Measurements from ENCODE around the gene TAMM41.
"Not testable (repeated sequence)": the region's sequence is repeated elsewhere in the genome, so short reads cannot be mapped to it uniquely, and the experiment has no call there.

TAMM41 gene

GRCh38 chr3:11846281-11847266 lies at the start of gene TAMM41:
TAMM41 (minus strand) TSS chr3:11846885; CDS start chr3:11846636, 249 bp downstream.
- TF ChIP-seq TARDBP (IDR thresholded peaks at IDR 0.05) = peak; percentile 87
- TF ChIP-seq ELF4 (IDR thresholded peaks at IDR 0.05) = peak; percentile 16; the same call in 1 of the 2 replicates
- peak; percentile 72 for TF ChIP-seq L3MBTL2 (conservative IDR thresholded peaks at IDR 0.05)
- no peak for TF ChIP-seq NFRKB (IDR thresholded peaks at IDR 0.05)
- no peak for TF ChIP-seq LEF1 (IDR thresholded peaks at IDR 0.05; ENCODE audit: borderline replicate concordance)
- TF ChIP-seq ARNT (IDR thresholded peaks at IDR 0.05) = no peak
- CTCF ChIA-PET = interaction anchor here (0.8 kb wide), 1 partner anchor 190 kb away, joined by 3 read pairs; no protein-coding TSS in a partner anchor
- POLR2A ChIA-PET = interaction anchor here (0.5 to 1.3 kb wide), 9 partner anchors 9 to 337 kb away, joined by 3 to 6 read pairs (median 3); no protein-coding TSS in a partner anchor
- DNase-seq (ENCODE audit: extremely low spot score) = peak; percentile 92

DNA sequence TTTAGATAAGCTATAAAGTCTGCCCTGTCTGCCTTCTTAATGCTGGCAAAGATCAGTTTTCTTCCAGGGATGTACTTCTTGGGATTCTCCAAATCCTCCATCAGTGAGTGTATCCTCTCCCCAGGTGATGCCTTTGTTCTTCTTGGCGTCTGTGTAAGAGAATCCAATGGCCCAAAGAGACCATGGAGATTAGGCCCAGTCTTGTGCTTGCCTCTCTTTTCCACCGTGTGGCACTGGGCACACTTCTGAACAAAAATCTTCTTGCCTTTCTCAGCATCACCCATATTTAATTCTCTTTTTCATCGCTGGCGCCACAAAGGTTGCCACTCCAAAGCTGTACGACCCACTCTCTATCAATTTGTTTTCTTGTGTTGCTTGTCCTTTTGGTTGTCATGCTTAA lies 32.2 kb upstream of the TAMM41 start:
- DNase-seq (ENCODE audit: extremely low spot score) = no peak
- ChIA-PET CTCF (interaction anchor here (0.6 kb wide), 1 partner anchor 177 kb away, joined by 3 read pairs; no protein-coding TSS in a partner anchor), POLR2A (no interaction called here)
- no peak for TF ChIP-seq ZNF384 (IDR thresholded peaks at IDR 0.05)
- no peak for TF ChIP-seq ARNT (IDR thresholded peaks at IDR 0.05)
- TF ChIP-seq, protein P1, sequence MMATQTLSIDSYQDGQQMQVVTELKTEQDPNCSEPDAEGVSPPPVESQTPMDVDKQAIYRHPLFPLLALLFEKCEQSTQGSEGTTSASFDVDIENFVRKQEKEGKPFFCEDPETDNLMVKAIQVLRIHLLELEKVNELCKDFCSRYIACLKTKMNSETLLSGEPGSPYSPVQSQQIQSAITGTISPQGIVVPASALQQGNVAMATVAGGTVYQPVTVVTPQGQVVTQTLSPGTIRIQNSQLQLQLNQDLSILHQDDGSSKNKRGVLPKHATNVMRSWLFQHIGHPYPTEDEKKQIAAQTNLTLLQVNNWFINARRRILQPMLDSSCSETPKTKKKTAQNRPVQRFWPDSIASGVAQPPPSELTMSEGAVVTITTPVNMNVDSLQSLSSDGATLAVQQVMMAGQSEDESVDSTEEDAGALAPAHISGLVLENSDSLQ (IDR thresholded peaks at IDR 0.05) = no peak

DNA sequence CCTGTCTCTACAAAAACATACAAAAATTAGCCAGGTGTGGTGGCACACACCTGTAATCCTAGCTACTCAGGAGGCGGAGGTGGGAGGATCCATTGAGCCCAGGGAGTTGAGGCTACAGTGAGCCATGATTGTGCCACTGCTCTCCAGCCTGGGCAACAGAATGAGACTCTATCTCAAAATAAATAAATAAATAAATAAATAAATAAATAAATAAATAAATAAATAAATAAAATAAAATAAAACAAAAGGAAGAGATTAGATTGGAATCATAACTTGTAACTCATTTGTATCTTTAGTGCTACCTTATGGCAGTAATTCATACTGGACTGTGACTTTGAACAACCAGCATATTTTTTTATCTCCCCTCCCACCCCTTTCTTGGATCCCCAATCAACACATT lies 28.0 kb upstream of the TAMM41 start:
- CTCF ChIA-PET; POLR2A ChIA-PET; DNase-seq (ENCODE audit: extremely low spot score): not testable (repeated sequence)

DNA sequence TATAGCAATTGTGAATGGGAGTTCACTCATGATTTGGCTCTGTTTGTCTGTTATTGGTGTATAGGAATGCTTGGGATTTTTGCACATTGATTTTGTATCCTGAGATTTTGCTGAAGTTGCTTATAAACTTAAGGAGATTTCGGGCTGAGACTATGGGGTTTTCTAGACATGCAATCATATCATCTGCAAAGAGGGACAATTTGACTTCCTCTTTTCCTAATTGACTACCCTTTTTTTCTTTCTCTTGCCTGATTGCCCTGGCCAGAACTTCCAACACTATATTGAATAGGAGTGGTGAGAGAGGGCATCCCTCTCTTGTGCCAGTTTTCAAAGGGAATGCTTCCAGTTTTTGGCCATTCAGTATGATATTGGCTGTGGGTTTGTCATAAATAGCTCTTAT lies 17.1 kb upstream of the TAMM41 start:
- CTCF ChIA-PET; DNase-seq (ENCODE audit: extremely low spot score); POLR2A ChIA-PET: not testable (repeated sequence)

DNA sequence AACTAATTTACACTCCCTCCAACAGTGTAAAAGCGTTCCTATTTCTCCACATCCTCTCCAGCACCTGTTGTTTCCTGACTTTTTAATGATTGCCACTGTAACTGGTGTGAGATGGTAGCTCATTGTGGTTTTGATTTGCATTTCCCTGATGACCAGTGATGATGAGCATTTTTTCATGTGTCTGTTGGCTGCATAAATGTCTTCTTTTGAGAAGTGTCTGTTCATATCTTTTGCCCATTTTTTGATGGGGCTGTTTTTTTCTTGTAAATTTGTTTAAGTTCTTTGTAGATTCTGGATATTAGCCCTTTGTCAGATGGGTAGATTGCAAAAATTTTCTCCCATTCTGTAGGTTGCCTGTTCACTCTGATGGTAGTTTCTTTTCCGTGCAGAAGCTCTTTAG lies 15.9 kb upstream of the TAMM41 start:
- CTCF ChIA-PET; POLR2A ChIA-PET; DNase-seq (ENCODE audit: extremely low spot score): not testable (repeated sequence)

DNA sequence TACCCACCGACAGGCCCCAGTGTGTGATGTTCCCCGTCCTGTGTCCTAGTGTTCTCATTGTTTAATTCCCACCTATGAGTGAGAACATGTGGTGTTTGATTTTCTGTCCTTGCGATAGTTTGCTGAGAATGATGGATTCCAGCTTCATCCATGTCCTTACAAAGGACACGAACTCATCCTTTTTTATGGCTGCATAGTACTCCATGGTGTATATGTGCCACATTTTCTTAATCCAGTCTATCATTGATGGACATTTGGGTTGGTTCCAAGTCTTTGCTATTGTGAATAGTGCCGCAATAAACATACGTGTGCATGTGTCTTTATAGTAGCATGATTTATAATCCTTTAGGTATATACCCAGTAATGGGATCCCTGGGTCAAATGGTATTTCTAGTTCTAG lies 15.5 kb upstream of the TAMM41 start:
- POLR2A ChIA-PET; CTCF ChIA-PET; DNase-seq (ENCODE audit: extremely low spot score): not testable (repeated sequence)

GRCh38 chr3:11860213-11860612 lies 13.5 kb upstream of the TAMM41 start:
- DNase-seq (ENCODE audit: extremely low spot score); CTCF ChIA-PET; POLR2A ChIA-PET: not testable (repeated sequence)

DNA sequence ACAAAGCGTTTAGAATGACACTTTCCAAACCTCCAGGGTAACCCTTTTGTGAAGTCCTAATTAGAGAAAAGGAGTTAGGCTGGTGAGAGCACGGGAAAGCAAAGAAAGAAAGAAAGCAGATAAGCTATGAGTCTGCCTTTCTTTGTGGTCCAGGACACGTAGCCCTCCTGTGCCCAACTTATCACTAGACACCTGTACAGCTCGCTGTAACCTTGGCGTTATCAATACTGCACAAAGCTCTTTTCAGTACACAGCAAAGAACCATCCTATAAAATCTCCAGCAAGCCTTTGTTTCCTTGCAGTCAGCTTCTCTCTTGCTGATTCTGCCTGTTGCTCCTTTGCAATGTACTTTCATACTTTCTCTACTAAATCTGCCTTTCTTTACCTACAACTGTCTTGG lies 6.8 kb upstream of the TAMM41 start:
- CTCF ChIA-PET = no interaction called here
- TF ChIP-seq TARDBP (IDR thresholded peaks at IDR 0.05) (no peak), SUZ12 (IDR thresholded peaks at IDR 0.05) (no peak), NFRKB (IDR thresholded peaks at IDR 0.05) (no peak), ELF4 (IDR thresholded peaks at IDR 0.05) (no peak), BHLHE40 (IDR thresholded peaks at IDR 0.05; ENCODE audit: borderline replicate concordance) (no peak), CTBP1 (IDR thresholded peaks at IDR 0.05; ENCODE audit: borderline replicate concordance) (no peak), L3MBTL2 (conservative IDR thresholded peaks at IDR 0.05) (no peak), FOXA1 (IDR thresholded peaks at IDR 0.05) (no peak), ZNF384 (IDR thresholded peaks at IDR 0.05) (no peak), SP1 (IDR thresholded peaks at IDR 0.05) (no peak), LEF1 (IDR thresholded peaks at IDR 0.05; ENCODE audit: borderline replicate concordance) (no peak), FOXK2 (IDR thresholded peaks at IDR 0.05) (no peak), HDGF (IDR thresholded peaks at IDR 0.05; ENCODE audit: borderline replicate concordance) (no peak), FOXM1 (IDR thresholded peaks at IDR 0.05; ENCODE audit: borderline replicate concordance) (no peak), ARNT (IDR thresholded peaks at IDR 0.05) (no peak)
- TF ChIP-seq, protein P1 (IDR thresholded peaks at IDR 0.05) = no peak
- no peak for DNase-seq (ENCODE audit: extremely low spot score)

DNA sequence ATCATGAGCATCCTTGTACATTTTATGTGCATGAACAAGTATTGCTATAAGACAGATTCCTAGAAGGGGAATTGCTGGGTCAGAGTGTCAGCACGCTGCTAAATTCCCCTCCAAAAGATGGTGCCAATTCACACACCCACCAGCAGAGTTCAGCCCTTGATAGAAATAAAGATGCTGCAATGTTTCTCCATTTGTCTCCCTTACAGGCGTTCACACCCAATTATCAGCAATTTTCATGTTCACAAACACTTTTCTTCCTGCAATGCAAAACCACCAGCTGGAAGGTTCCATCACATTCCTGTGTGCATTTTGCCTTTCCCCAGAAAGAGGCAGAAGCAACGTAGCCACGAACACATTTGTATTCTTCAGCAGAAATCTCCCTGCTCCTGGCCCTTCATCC lies 3.3 kb upstream of the TAMM41 start:
- ChIA-PET CTCF (no interaction called here), POLR2A (no interaction called here)
- no peak for DNase-seq (ENCODE audit: extremely low spot score)
- TF ChIP-seq FOXK2 (IDR thresholded peaks at IDR 0.05) (no peak), HDGF (IDR thresholded peaks at IDR 0.05; ENCODE audit: borderline replicate concordance) (no peak), ELF4 (IDR thresholded peaks at IDR 0.05) (no peak), TARDBP (IDR thresholded peaks at IDR 0.05) (no peak), BHLHE40 (IDR thresholded peaks at IDR 0.05; ENCODE audit: borderline replicate concordance) (no peak), FOXM1 (IDR thresholded peaks at IDR 0.05; ENCODE audit: borderline replicate concordance) (no peak), ARNT (IDR thresholded peaks at IDR 0.05) (no peak), SP1 (IDR thresholded peaks at IDR 0.05) (no peak), LEF1 (IDR thresholded peaks at IDR 0.05; ENCODE audit: borderline replicate concordance) (no peak), CTBP1 (IDR thresholded peaks at IDR 0.05; ENCODE audit: borderline replicate concordance) (no peak), FOXA1 (IDR thresholded peaks at IDR 0.05) (no peak)
- TF ChIP-seq, protein P1 (IDR thresholded peaks at IDR 0.05) = no peak

More for the DNA sequence above, 6.8 kb upstream of the TAMM41 start:
- POLR2A ChIA-PET = no interaction called here

Measured in HEK293T (cell line).